PC-9 (cell line): ENCODE measurements around the gene TTC24. TPM values are rescaled to one million over a fixed set of nuclear protein-coding genes. Genes with fewer than 3 reads are reported as not detected.

ENCODE experiments used
- BruUV-seq: library from RNA; stranded (reverse); fragments of 400-500 nt; replicated peaks from 2 replicates; lab custom pipeline; 2021; lab: Mats Ljungman, UMichigan
- CTCF ChIA-PET: fragments of 300-600 bp; sonication (Branson Sonifier 250); formaldehyde crosslinking; loops from one replicate; lab custom pipeline; 2022; ENCODE audit warnings: antibody characterized with exemption; lab: Charles Lee
- POLR2A ChIA-PET: fragments of 300-600 bp; sonication (Branson Sonifier 250); formaldehyde crosslinking; loops from one replicate; lab custom pipeline; 2022; ENCODE audit warnings: antibody characterized with exemption; ENCODE audit not compliant: unreplicated experiment; lab: Charles Lee
- DNase-seq, 2 experiments: peaks; one replicate each; pipeline versions ENCODE4 v3.0.0 to v3.0.0-alpha.2; 2015 to 2022; ENCODE audit warnings: mixed read lengths in 1 of 2
- H2AFZ ChIP-seq: fragments of 200-600 bp; sonication (generic); 2 replicates; pipeline ENCODE4 v1.8.1; 2017; ENCODE audit warnings: antibody characterized with exemption
- H3F3A ChIP-seq: fragments of 200-600 bp; sonication (generic); 2 replicates; pipeline ENCODE4 v1.8.1; 2017; ENCODE audit warnings: antibody characterized with exemption, mild to moderate bottlenecking, low read depth; ENCODE audit not compliant: insufficient read depth
- H3K27ac ChIP-seq: fragments of 200-600 bp; sonication (generic); 2 replicates; pipeline ENCODE4 v1.6.1; 2016; ENCODE audit warnings: mixed run types
- H3K27me3 ChIP-seq: fragments of 200-600 bp; sonication (generic); 2 replicates; pipeline ENCODE4 v1.6.1; 2016; ENCODE audit warnings: low read depth, mixed run types; ENCODE audit not compliant: insufficient read depth
- H3K36me3 ChIP-seq: fragments of 200-600 bp; sonication (generic); 2 replicates; pipeline ENCODE4 v1.6.1; 2016; ENCODE audit warnings: low read depth, mixed run types
- H3K4me1 ChIP-seq: fragments of 200-600 bp; sonication (generic); replicated peaks from 2 replicates; pipeline ENCODE4 v1.6.1; 2016; ENCODE audit warnings: mixed run types; ENCODE audit not compliant: insufficient read depth
- H3K4me2 ChIP-seq: fragments of 200-600 bp; sonication (generic); 2 replicates; pipeline ENCODE4 v1.6.1; 2017; ENCODE audit warnings: mixed run types
- H3K4me3 ChIP-seq: fragments of 200-600 bp; sonication (generic); 2 replicates; pipeline ENCODE4 v1.6.1; 2016; ENCODE audit warnings: mixed run types
- H3K79me2 ChIP-seq: fragments of 200-600 bp; sonication (generic); 2 replicates; pipeline ENCODE4 v1.6.1; 2017; ENCODE audit warnings: low read depth, mixed run types
- H3K9me2 ChIP-seq: fragments of 200-600 bp; sonication (generic); 2 replicates; pipeline ENCODE4 v1.8.1; 2017; ENCODE audit warnings: mild to moderate bottlenecking; ENCODE audit not compliant: insufficient read depth
- H3K9me3 ChIP-seq: fragments of 200-600 bp; sonication (generic); 2 replicates; pipeline ENCODE4 v1.8.1; 2016; ENCODE audit warnings: low read depth; ENCODE audit not compliant: insufficient read depth
- H4K20me1 ChIP-seq: fragments of 200-600 bp; sonication (generic); 2 replicates; pipeline ENCODE4 v1.8.1; 2017; ENCODE audit not compliant: insufficient read depth
- EZH2 ChIP-seq: fragments of 200-600 bp; sonication (generic); IDR thresholded peaks from 2 replicates; pipeline ENCODE4 v1.8.0; 2017; ENCODE audit warnings: antibody characterized with exemption, low read depth
- intact Hi-C: fragments of 100-400 bp; cut with micrococcal nuclease; formaldehyde crosslinking; loops from one replicate; pipeline ENCODE4 v1.10.0; 2022; ENCODE audit not compliant: unreplicated experiment
- total RNA-seq: library from RNA; stranded (reverse); gene quantifications from 2 replicates; pipeline ENCODE4 v1.2.3, GENCODE V29; 2021
- TF ChIP-seq, protein P1 (sequence below): fragments of 200-600 bp; sonication (generic); conservative IDR thresholded peaks from 2 replicates; pipeline ENCODE4 v1.6.1; 2017; ENCODE audit warnings: mixed run types, antibody characterized with exemption, mild to moderate bottlenecking, moderate library complexity

Gene TTC24
- total RNA-seq, 1 experiment from 2014 or later, result not detected

GRCh38 chr1:156589546-156589945, 10.0 kb downstream of the TTC24 start:
- Histone ChIP-seq H3K9me3 (no peaks in the 10 kb centered on the region), H3K4me2 (no peak overlapping the region), H3K4me1 (peaks cover 8% of the 10 kb centered on the region), H3F3A (peaks cover 24% of the 10 kb centered on the region; the same call in 1 of the 2 replicates), H4K20me1 (no peaks in the 10 kb centered on the region), H3K79me2 (peaks cover 11% of the 10 kb centered on the region), H2AFZ (no peak overlapping the region), H3K36me3 (no peaks in the 10 kb centered on the region), H3K4me3 (no peak overlapping the region), H3K9me2 (no peaks in the 10 kb centered on the region), H3K27me3 (no peaks in the 10 kb centered on the region), H3K27ac (no peak overlapping the region)
- TF ChIP-seq EZH2, result no peak
- TF ChIP-seq, protein P1, sequence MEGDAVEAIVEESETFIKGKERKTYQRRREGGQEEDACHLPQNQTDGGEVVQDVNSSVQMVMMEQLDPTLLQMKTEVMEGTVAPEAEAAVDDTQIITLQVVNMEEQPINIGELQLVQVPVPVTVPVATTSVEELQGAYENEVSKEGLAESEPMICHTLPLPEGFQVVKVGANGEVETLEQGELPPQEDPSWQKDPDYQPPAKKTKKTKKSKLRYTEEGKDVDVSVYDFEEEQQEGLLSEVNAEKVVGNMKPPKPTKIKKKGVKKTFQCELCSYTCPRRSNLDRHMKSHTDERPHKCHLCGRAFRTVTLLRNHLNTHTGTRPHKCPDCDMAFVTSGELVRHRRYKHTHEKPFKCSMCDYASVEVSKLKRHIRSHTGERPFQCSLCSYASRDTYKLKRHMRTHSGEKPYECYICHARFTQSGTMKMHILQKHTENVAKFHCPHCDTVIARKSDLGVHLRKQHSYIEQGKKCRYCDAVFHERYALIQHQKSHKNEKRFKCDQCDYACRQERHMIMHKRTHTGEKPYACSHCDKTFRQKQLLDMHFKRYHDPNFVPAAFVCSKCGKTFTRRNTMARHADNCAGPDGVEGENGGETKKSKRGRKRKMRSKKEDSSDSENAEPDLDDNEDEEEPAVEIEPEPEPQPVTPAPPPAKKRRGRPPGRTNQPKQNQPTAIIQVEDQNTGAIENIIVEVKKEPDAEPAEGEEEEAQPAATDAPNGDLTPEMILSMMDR, result no peak
- intact Hi-C loops, result no loop called here
- ChIA-PET CTCF (interaction anchor here (0.6 kb wide), 1 partner anchor 34 kb away, joined by 8 read pairs; no protein-coding TSS in a partner anchor), POLR2A (no interaction called here)
- BruUV-seq, result no TSS peak
- no peak for DNase-seq

GRCh38 chr1:156590326-156591180, 11.0 kb downstream of the TTC24 start:
- H4K20me1 ChIP-seq, result no peaks in the 10 kb centered on the region
- no peaks in the 10 kb centered on the region for H3K27me3 ChIP-seq
- intact Hi-C loops, result no loop called here
- ChIA-PET CTCF (interaction anchor here (0.6 to 0.8 kb wide), 2 partner anchors 8 to 232 kb away, joined by 3 to 7 read pairs; no protein-coding TSS in a partner anchor), POLR2A (interaction anchor here (0.6 to 1.0 kb wide), 2 partner anchors 90 to 133 kb away, joined by 5 to 7 read pairs; partner anchors contain the start of gene MEF2D)
- TF ChIP-seq, protein P1, result no peak
- no peak for TF ChIP-seq EZH2
- no peaks in the 10 kb centered on the region for H3K9me2 ChIP-seq
- H3K79me2 ChIP-seq, result peaks cover 11% of the 10 kb centered on the region
- H3K4me3 ChIP-seq, result peak overlapping the region; percentile 76
- peaks cover 34% of the 10 kb centered on the region; the same call in 1 of the 2 replicates for H3F3A ChIP-seq
- no peaks in the 10 kb centered on the region for H3K9me3 ChIP-seq
- peak overlapping the region; percentile 78 for H3K4me2 ChIP-seq
- H2AFZ ChIP-seq, result peak overlapping the region; percentile 92
- peaks cover 3% of the 10 kb centered on the region; the same call in 1 of the 2 replicates for H3K36me3 ChIP-seq
- DNase-seq, result no peak
- peak overlapping the region; percentile 49 for H3K27ac ChIP-seq
- H3K4me1 ChIP-seq, result peaks cover 8% of the 10 kb centered on the region
- BruUV-seq, result no TSS peak

DNA sequence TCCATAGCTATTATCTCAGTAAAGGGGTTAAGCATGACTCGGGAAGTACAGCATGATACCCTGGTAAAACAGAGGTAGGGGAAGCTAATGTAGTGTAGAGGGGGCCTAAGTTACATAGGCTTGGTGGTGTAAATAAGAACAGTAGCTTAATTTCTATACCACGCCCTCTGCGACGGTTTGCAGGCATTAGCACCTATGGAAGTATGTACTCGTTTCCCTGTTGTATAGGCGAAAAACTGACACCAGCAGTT, 11.6 kb downstream of the TTC24 start:
- intact Hi-C loops, result no loop called here
- peak overlapping the region; percentile 92 for H2AFZ ChIP-seq
- peaks cover 11% of the 10 kb centered on the region for H3K79me2 ChIP-seq
- peaks cover 5% of the 10 kb centered on the region; the same call in 1 of the 2 replicates for H3K36me3 ChIP-seq
- ChIA-PET CTCF (interaction anchor here (0.6 to 0.8 kb wide), 2 partner anchors 9 to 232 kb away, joined by 3 to 7 read pairs; no protein-coding TSS in a partner anchor), POLR2A (interaction anchor here (0.6 to 1.0 kb wide), 4 partner anchors 9 to 139 kb away, joined by 3 to 7 read pairs (median 4); partner anchors contain the start of gene MEF2D)
- BruUV-seq, result TSS peak; percentile 44
- H3K4me1 ChIP-seq, result peaks cover 8% of the 10 kb centered on the region
- no peaks in the 10 kb centered on the region for H4K20me1 ChIP-seq
- no peaks in the 10 kb centered on the region for H3K9me3 ChIP-seq
- no peak for DNase-seq
- H3K4me2 ChIP-seq, result peak overlapping the region; percentile 78
- no peaks in the 10 kb centered on the region for H3K9me2 ChIP-seq
- no peaks in the 10 kb centered on the region for H3K27me3 ChIP-seq
- peaks cover 39% of the 10 kb centered on the region; the same call in 1 of the 2 replicates for H3F3A ChIP-seq
- H3K27ac ChIP-seq, result peak overlapping the region; percentile 49
- H3K4me3 ChIP-seq, result peak overlapping the region; percentile 76
- TF ChIP-seq, protein P1, result no peak
- no peak for TF ChIP-seq EZH2
